Mesenchymal stem cell (in vitro differentiated cells and primary cell): ENCODE data around the gene ANXA8.
A peak's percentile ranks its signal among the peaks of the same experiment; 100 is the strongest.

Experiments used
- DNase-seq: peaks from one replicate; pipeline ENCODE4 v3.0.0-alpha.2; 2013
- H2AFZ ChIP-seq: one replicate; pipeline ENCODE4 v1.6.1; 2013; ENCODE audit warnings: low read depth, mild to moderate bottlenecking, control low read depth, inconsistent platforms, low read length, moderate library complexity
- H2AK5ac ChIP-seq: 2 replicates; pipeline ENCODE4 v1.6.1; 2013; ENCODE audit warnings: low read length, moderate library complexity, mild to moderate bottlenecking, inconsistent platforms; ENCODE audit not compliant: severe bottlenecking
- H2BK120ac ChIP-seq: one replicate; pipeline ENCODE4 v1.6.1; 2013; ENCODE audit warnings: low read depth, mild to moderate bottlenecking, inconsistent platforms, low read length, moderate library complexity
- H2BK12ac ChIP-seq, 2 experiments: one replicate each; pipeline ENCODE4 v1.6.1; 2013; ENCODE audit warnings: inconsistent platforms in 2 of 2, low read length in 2 of 2, mild to moderate bottlenecking in 2 of 2, moderate library complexity in 2 of 2, control low read depth in 1 of 2
- H2BK15ac ChIP-seq: one replicate; pipeline ENCODE4 v1.6.1; 2013; ENCODE audit warnings: mild to moderate bottlenecking, low read depth, inconsistent platforms; ENCODE audit not compliant: poor library complexity, severe bottlenecking
- H2BK5ac ChIP-seq: 2 replicates; pipeline ENCODE4 v1.6.1; 2013; ENCODE audit warnings: low read depth, mild to moderate bottlenecking, low read length, control low read depth, inconsistent platforms; ENCODE audit not compliant: poor library complexity, severe bottlenecking
- H3K14ac ChIP-seq, 2 experiments: one replicate each; pipeline ENCODE4 v1.6.1; 2013; ENCODE audit warnings: inconsistent platforms in 2 of 2, low read length in 2 of 2, control low read depth in 1 of 2, mild to moderate bottlenecking in 1 of 2, moderate library complexity in 1 of 2
- H3K18ac ChIP-seq, 2 experiments: one replicate each; pipeline ENCODE4 v1.6.1; 2013; ENCODE audit warnings: inconsistent platforms in 2 of 2, low read length in 2 of 2, control low read depth in 1 of 2, low read depth in 1 of 2, mild to moderate bottlenecking in 1 of 2
- H3K23ac ChIP-seq, 2 experiments: one replicate each; pipeline ENCODE4 v1.6.1; 2013; ENCODE audit warnings: inconsistent platforms in 2 of 2, low read length in 2 of 2, mild to moderate bottlenecking in 2 of 2, moderate library complexity in 2 of 2, control low read depth in 1 of 2
- H3K27ac ChIP-seq: 2 replicates; pipeline ENCODE4 v1.5.1; 2013; ENCODE audit warnings: mild to moderate bottlenecking, moderate library complexity, low read length, control low read depth, inconsistent platforms; ENCODE audit not compliant: poor library complexity, severe bottlenecking
- H3K27me3 ChIP-seq, 2 experiments: 2 replicates each; pipeline versions ENCODE4 v1.6.1 to v1.7.0; 2013; ENCODE audit warnings: low read length in 2 of 2, mild to moderate bottlenecking in 2 of 2, moderate library complexity in 2 of 2, control low read depth in 1 of 2, inconsistent platforms in 1 of 2; ENCODE audit not compliant: control insufficient read depth in 1 of 2, insufficient read depth in 1 of 2
- H3K36me3 ChIP-seq, 2 experiments: 2 replicates each; pipeline versions ENCODE4 v1.6.1 to v1.7.0; 2013; ENCODE audit warnings: low read length in 2 of 2, control low read depth in 1 of 2, inconsistent platforms in 1 of 2, low read depth in 1 of 2, mild to moderate bottlenecking in 1 of 2; ENCODE audit not compliant: insufficient read depth in 2 of 2, control insufficient read depth in 1 of 2
- H3K4ac ChIP-seq, 2 experiments: one replicate each; pipeline ENCODE4 v1.6.1; 2013; ENCODE audit warnings: inconsistent platforms in 2 of 2, low read length in 2 of 2, mild to moderate bottlenecking in 2 of 2, moderate library complexity in 2 of 2, control low read depth in 1 of 2, low read depth in 1 of 2
- H3K4me1 ChIP-seq: 2 replicates; pipeline ENCODE4 v1.6.1; 2013; ENCODE audit warnings: low read depth, low read length, control low read depth; ENCODE audit not compliant: control insufficient read depth, insufficient read depth
- H3K4me2 ChIP-seq: 2 replicates; pipeline ENCODE4 v1.6.1; 2013; ENCODE audit warnings: low read length, mild to moderate bottlenecking, inconsistent platforms; ENCODE audit not compliant: poor library complexity, severe bottlenecking
- H3K4me3 ChIP-seq, 2 experiments: 2 replicates each; pipeline versions ENCODE4 v1.5.1 to v1.7.0; 2013; ENCODE audit warnings: low read length in 2 of 2, mild to moderate bottlenecking in 2 of 2, control low read depth in 1 of 2, low read depth in 1 of 2; ENCODE audit not compliant: insufficient read depth in 1 of 2
- H3K79me1 ChIP-seq: replicated peaks from 2 replicates; pipeline ENCODE4 v1.6.1; 2013; ENCODE audit warnings: mild to moderate bottlenecking, control low read depth, low read length, inconsistent platforms; ENCODE audit not compliant: poor library complexity, severe bottlenecking
- H3K9ac ChIP-seq: 2 replicates; pipeline ENCODE4 v1.7.0; 2013; ENCODE audit warnings: mild to moderate bottlenecking, low read length, moderate library complexity
- H3K9me3 ChIP-seq: 2 replicates; pipeline ENCODE4 v1.7.0; 2013; ENCODE audit warnings: mild to moderate bottlenecking, low read length; ENCODE audit not compliant: control insufficient read depth
- H4K8ac ChIP-seq: one replicate; pipeline ENCODE4 v1.6.1; 2013; ENCODE audit warnings: inconsistent platforms, mild to moderate bottlenecking, low read length, moderate library complexity
- H4K91ac ChIP-seq: one replicate; pipeline ENCODE4 v1.6.1; 2013; ENCODE audit warnings: mild to moderate bottlenecking, low read length, inconsistent platforms
- WGBS: methylation state at CpG from one replicate; pipeline ENCODE4 v1.1.7; 2013; ENCODE audit warnings: mixed read lengths; 5-methylcytosine and 5-hydroxymethylcytosine counted together

The ANXA8 gene

DNA sequence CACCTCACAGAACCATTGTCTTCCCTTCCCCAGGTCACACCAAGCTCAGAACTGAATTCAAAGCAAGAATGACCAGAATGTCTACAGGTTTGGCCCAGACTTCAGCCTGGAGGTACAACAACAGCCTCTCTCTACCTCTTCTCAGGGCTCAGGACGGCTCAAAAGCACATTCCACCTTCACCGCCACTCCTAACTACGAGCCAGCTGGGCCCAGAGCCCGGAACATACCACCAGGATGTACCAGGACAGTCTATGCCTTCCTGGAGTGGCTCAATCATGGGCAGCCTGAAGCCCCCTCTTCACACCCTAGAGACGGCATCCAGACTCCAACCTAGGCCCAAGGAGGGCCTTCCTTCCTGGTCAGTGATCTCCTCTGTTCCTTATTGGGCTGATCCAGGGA lies 41.6 kb downstream of the ANXA8 start:
- Histone ChIP-seq H3K18ac (no peak overlapping the region), H3K14ac (no peak overlapping the region), H2BK15ac (no peak overlapping the region), H3K4me2 (no peak overlapping the region), H3K27ac (no peak overlapping the region), H2BK5ac (no peak overlapping the region), H4K91ac (no peak overlapping the region), H3K23ac (no peak overlapping the region), H2BK120ac (no peak overlapping the region), H4K8ac (no peak overlapping the region), H3K4ac (no peak overlapping the region), H2AFZ (no peak overlapping the region), H3K4me3 (peak overlapping the region in 1 of 2 experiments; percentile 11), H3K9ac (no peak overlapping the region), H3K79me1 (no peaks in the 10 kb centered on the region), H2BK12ac (no peak overlapping the region), H3K9me3 (peaks cover 26% of the 10 kb centered on the region), H3K36me3 (no peaks in the 10 kb centered on the region), H3K4me1 (no peaks in the 10 kb centered on the region), H3K27me3 (peaks cover 17 to 29% of the 10 kb centered on the region in 2 experiments), H2AK5ac (no peak overlapping the region)
- WGBS, result 85% methylated on average over 5 of the region's 5 CpGs
- no peak for DNase-seq

DNA sequence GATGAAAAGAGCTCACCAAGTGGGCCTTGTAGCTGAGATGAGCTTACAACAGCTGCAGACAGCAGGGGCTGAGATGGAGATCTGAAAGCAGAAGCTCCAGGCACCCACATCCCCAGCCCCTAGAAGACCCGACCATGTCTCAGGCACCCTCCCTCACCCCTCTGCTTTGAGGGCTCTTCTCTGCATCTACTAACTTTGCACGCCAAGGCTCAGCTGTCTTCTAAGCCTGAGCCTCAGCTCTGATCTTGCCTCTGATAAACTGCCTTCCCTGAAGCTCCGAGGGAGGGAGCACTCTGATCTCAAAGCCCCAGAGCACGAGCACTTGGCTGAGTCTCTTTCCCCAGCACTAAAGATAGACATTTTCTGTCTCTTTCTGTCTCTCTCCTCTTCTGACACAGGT lies 42.0 kb downstream of the ANXA8 start:
- H2BK5ac ChIP-seq, result no peak overlapping the region
- H4K91ac ChIP-seq, result no peak overlapping the region
- no peak overlapping the region for H2BK12ac ChIP-seq
- peaks cover 26% of the 10 kb centered on the region for H3K9me3 ChIP-seq
- no peak overlapping the region for H2BK15ac ChIP-seq
- H4K8ac ChIP-seq, result no peak overlapping the region
- no peak overlapping the region for H2AFZ ChIP-seq
- no peaks in the 10 kb centered on the region for H3K4me1 ChIP-seq
- no peak overlapping the region for H3K27ac ChIP-seq
- H3K4me2 ChIP-seq, result no peak overlapping the region
- H2AK5ac ChIP-seq, result no peak overlapping the region
- no peak overlapping the region for H3K4ac ChIP-seq
- H3K79me1 ChIP-seq, result no peaks in the 10 kb centered on the region
- no peaks in the 10 kb centered on the region for H3K36me3 ChIP-seq
- no peak overlapping the region for H3K18ac ChIP-seq
- H3K9ac ChIP-seq, result no peak overlapping the region
- no peak overlapping the region for H3K23ac ChIP-seq
- no peak for DNase-seq
- no peak overlapping the region for H2BK120ac ChIP-seq
- no peak overlapping the region for H3K14ac ChIP-seq
- 67% methylated on average over 4 of the region's 4 CpGs for WGBS
- H3K4me3 ChIP-seq, result no peak overlapping the region
- H3K27me3 ChIP-seq, result peaks cover 17 to 29% of the 10 kb centered on the region in 2 experiments

DNA sequence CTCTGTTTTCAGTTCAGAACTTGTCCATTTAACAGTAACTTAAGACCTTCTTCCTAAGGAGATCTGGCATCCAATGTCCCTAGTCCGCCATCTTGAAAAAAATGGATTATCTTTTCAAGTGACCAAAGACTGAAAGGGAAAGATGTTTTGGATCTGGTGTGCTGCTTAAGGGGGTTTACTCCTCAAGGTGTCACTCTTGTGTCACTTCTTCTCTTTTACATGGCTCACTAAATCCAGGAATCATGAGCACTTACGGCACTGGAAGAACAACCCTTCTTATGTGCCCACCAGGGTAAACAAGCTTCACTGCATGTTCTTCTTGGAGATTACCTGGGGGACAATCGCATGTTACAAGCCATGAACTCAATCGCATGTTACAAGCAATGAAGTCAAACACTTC lies 43.7 kb downstream of the ANXA8 start:
- Histone ChIP-seq H2BK15ac (no peak overlapping the region), H3K9me3 (peaks cover 12% of the 10 kb centered on the region), H3K27ac (no peak overlapping the region), H3K36me3 (no peaks in the 10 kb centered on the region), H3K18ac (no peak overlapping the region), H3K14ac (no peak overlapping the region), H3K4me3 (no peak overlapping the region), H3K79me1 (no peaks in the 10 kb centered on the region), H4K91ac (no peak overlapping the region), H4K8ac (no peak overlapping the region), H3K27me3 (peaks cover 17 to 38% of the 10 kb centered on the region in 2 experiments), H2BK5ac (no peak overlapping the region), H3K4me2 (no peak overlapping the region), H2AK5ac (no peak overlapping the region), H3K4me1 (no peaks in the 10 kb centered on the region), H2AFZ (no peak overlapping the region), H2BK12ac (no peak overlapping the region), H2BK120ac (no peak overlapping the region), H3K4ac (no peak overlapping the region), H3K9ac (no peak overlapping the region), H3K23ac (no peak overlapping the region)
- WGBS, result 91% methylated on average over 4 of the region's 4 CpGs
- DNase-seq, result no peak

DNA sequence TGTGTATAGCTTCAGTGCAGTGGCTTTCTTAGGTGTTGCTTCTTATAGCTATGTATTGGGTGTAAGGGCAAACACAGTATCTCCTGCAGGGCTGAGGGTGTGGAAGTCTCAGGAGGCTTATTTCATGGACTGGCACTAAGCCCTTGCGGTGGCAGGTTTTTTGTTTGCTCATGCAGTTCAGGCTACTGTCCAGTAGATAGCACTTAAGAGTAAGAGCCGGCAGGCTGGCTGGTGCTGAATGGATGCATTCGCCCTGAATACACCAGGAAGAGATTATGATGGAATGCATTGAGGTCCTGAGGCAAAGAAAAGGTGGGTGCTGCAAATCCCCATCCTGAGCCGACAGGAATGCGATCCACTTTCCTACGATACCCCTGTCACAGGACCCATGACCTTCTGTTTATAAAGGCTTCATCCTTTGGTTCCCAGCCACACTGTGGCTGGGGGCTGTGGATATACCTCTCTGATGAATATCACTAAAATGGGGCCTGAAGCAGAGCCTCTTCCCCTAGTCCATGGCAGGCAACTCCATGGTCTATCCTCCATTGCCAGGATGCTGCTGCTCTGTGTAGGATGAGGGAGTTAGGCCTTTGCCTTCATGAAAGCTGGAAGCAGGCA lies 44.9 kb downstream of the ANXA8 start:
- no peak overlapping the region for H3K14ac ChIP-seq
- H2AFZ ChIP-seq, result no peak overlapping the region
- WGBS, result 38% methylated on average over 6 of the region's 6 CpGs
- no peaks in the 10 kb centered on the region for H3K36me3 ChIP-seq
- DNase-seq, result peak; percentile 69
- no peak overlapping the region for H3K9ac ChIP-seq
- H3K4me2 ChIP-seq, result no peak overlapping the region
- no peak overlapping the region for H4K91ac ChIP-seq
- H3K27me3 ChIP-seq, result peaks cover 17 to 40% of the 10 kb centered on the region in 2 experiments
- peak overlapping the region in 1 of 2 experiments; percentile 48 for H3K23ac ChIP-seq
- no peak overlapping the region for H2BK15ac ChIP-seq
- no peaks in the 10 kb centered on the region for H3K4me1 ChIP-seq
- no peak overlapping the region for H3K4ac ChIP-seq
- peaks cover 15% of the 10 kb centered on the region for H3K9me3 ChIP-seq
- no peak overlapping the region for H3K27ac ChIP-seq
- no peak overlapping the region for H3K18ac ChIP-seq
- H3K79me1 ChIP-seq, result no peaks in the 10 kb centered on the region
- H3K4me3 ChIP-seq, result no peak overlapping the region
- H2BK120ac ChIP-seq, result no peak overlapping the region
- H2BK5ac ChIP-seq, result no peak overlapping the region
- no peak overlapping the region for H2BK12ac ChIP-seq
- H4K8ac ChIP-seq, result no peak overlapping the region
- H2AK5ac ChIP-seq, result no peak overlapping the region
